Rectal smooth muscle tissue (tissue), 1 donor: ENCODE data around the gene PHB1.
"Not testable (repeated sequence)": the region's sequence is repeated elsewhere in the genome, so short reads cannot be mapped to it uniquely, and the experiment has no call there.

Experiments
- H3K27ac ChIP-seq: one replicate; pipeline ENCODE4 v1.7.0; 2013; ENCODE audit warnings: low read depth, low read length, inconsistent platforms
- H3K27me3 ChIP-seq: one replicate; pipeline ENCODE4 v1.7.0; 2013; ENCODE audit warnings: low read length; ENCODE audit not compliant: control insufficient read depth, insufficient read depth
- H3K36me3 ChIP-seq: one replicate; pipeline ENCODE4 v1.7.0; 2013; ENCODE audit warnings: low read length; ENCODE audit not compliant: control insufficient read depth, insufficient read depth
- H3K4me1 ChIP-seq: one replicate; pipeline ENCODE4 v1.7.0; 2013; ENCODE audit warnings: low read length; ENCODE audit not compliant: control insufficient read depth, insufficient read depth
- H3K4me3 ChIP-seq: one replicate; pipeline ENCODE4 v1.7.0; 2013; ENCODE audit warnings: low read length
- H3K9ac ChIP-seq: one replicate; pipeline ENCODE4 v1.7.0; 2013; ENCODE audit warnings: low read length

PHB1 gene

GRCh38 chr17:49393491-49394255 lies 21.0 kb downstream of the PHB1 start:
- H3K36me3 ChIP-seq: no peaks in the 10 kb centered on the region
- no peak overlapping the region for H3K27ac ChIP-seq
- peaks cover 2% of the 10 kb centered on the region for H3K4me1 ChIP-seq
- H3K4me3 ChIP-seq: no peak overlapping the region
- no peak overlapping the region for H3K9ac ChIP-seq
- H3K27me3 ChIP-seq: no peaks in the 10 kb centered on the region

GRCh38 chr17:49390548-49391324 lies 23.9 kb downstream of the PHB1 start:
- H3K27ac ChIP-seq: peak overlapping the region; percentile 52
- no peaks in the 10 kb centered on the region for H3K36me3 ChIP-seq
- no peak overlapping the region for H3K9ac ChIP-seq
- H3K27me3 ChIP-seq: no peaks in the 10 kb centered on the region
- peak overlapping the region; percentile 48 for H3K4me3 ChIP-seq
- peaks cover 6% of the 10 kb centered on the region for H3K4me1 ChIP-seq

GRCh38 chr17:49389514-49390347 lies 25.0 kb downstream of the PHB1 start:
- not testable (repeated sequence) for H3K4me3 ChIP-seq, H3K36me3 ChIP-seq, H3K27ac ChIP-seq, H3K9ac ChIP-seq, H3K27me3 ChIP-seq, H3K4me1 ChIP-seq

GRCh38 chr17:49388692-49389513 lies 25.8 kb downstream of the PHB1 start:
- Histone ChIP-seq H3K27me3 (no peaks in the 10 kb centered on the region), H3K9ac (no peak overlapping the region), H3K4me3 (no peak overlapping the region), H3K4me1 (peaks cover 4% of the 10 kb centered on the region), H3K36me3 (no peaks in the 10 kb centered on the region), H3K27ac (no peak overlapping the region)

GRCh38 chr17:49388290-49388640 lies 26.4 kb downstream of the PHB1 start:
- Histone ChIP-seq H3K4me1 (peaks cover 4% of the 10 kb centered on the region), H3K9ac (no peak overlapping the region), H3K27ac (no peak overlapping the region), H3K27me3 (no peaks in the 10 kb centered on the region), H3K4me3 (no peak overlapping the region), H3K36me3 (no peaks in the 10 kb centered on the region)

- no peaks in the 10 kb centered on the region for H3K27me3 ChIP-seq
Observed at GRCh38 chr17:49387498-49388289, 27.0 kb downstream of the PHB1 start.

GRCh38 chr17:49386373-49386772 lies 28.3 kb downstream of the PHB1 start:
- Histone ChIP-seq H3K27ac (no peak overlapping the region), H3K9ac (no peak overlapping the region)

More at GRCh38 chr17:49387498-49388289, 27.0 kb downstream of the PHB1 start:
- Histone ChIP-seq H3K4me1 (peaks cover 4% of the 10 kb centered on the region), H3K27ac (no peak overlapping the region), H3K4me3 (no peak overlapping the region), H3K36me3 (no peaks in the 10 kb centered on the region), H3K9ac (no peak overlapping the region)

GRCh38 chr17:49384951-49385350 lies 29.7 kb downstream of the PHB1 start:
- Histone ChIP-seq H3K4me3 (no peak overlapping the region), H3K4me1 (peaks cover 12% of the 10 kb centered on the region)

More at GRCh38 chr17:49386373-49386772, 28.3 kb downstream of the PHB1 start:
- H3K36me3 ChIP-seq: no peaks in the 10 kb centered on the region
- H3K4me1 ChIP-seq: peaks cover 12% of the 10 kb centered on the region
- H3K4me3 ChIP-seq: no peak overlapping the region
- no peaks in the 10 kb centered on the region for H3K27me3 ChIP-seq

GRCh38 chr17:49383060-49383459 lies 31.6 kb downstream of the PHB1 start:
- H3K27ac ChIP-seq: no peak overlapping the region
- H3K4me1 ChIP-seq: peaks cover 12% of the 10 kb centered on the region

More at GRCh38 chr17:49384951-49385350, 29.7 kb downstream of the PHB1 start:
- Histone ChIP-seq H3K27ac (no peak overlapping the region), H3K9ac (no peak overlapping the region), H3K27me3 (no peaks in the 10 kb centered on the region), H3K36me3 (no peaks in the 10 kb centered on the region)

GRCh38 chr17:49382556-49382955 lies 32.1 kb downstream of the PHB1 start:
- Histone ChIP-seq H3K4me3 (no peak overlapping the region), H3K9ac (no peak overlapping the region), H3K4me1 (peaks cover 12% of the 10 kb centered on the region), H3K36me3 (no peaks in the 10 kb centered on the region), H3K27ac (peak overlapping the region; percentile 80), H3K27me3 (no peaks in the 10 kb centered on the region)

More at GRCh38 chr17:49383060-49383459, 31.6 kb downstream of the PHB1 start:
- Histone ChIP-seq H3K27me3 (no peaks in the 10 kb centered on the region), H3K4me3 (no peak overlapping the region), H3K9ac (no peak overlapping the region), H3K36me3 (no peaks in the 10 kb centered on the region)

GRCh38 chr17:49381793-49382192 lies 32.9 kb downstream of the PHB1 start:
- peaks cover 12% of the 10 kb centered on the region for H3K4me1 ChIP-seq
- H3K9ac ChIP-seq: no peak overlapping the region
- H3K36me3 ChIP-seq: no peaks in the 10 kb centered on the region
- peak overlapping the region; percentile 80 for H3K27ac ChIP-seq
- no peak overlapping the region for H3K4me3 ChIP-seq
- no peaks in the 10 kb centered on the region for H3K27me3 ChIP-seq
